H1 (cell line): ENCODE data around the gene OR52I1. TPM values are rescaled to one million over a fixed set of nuclear protein-coding genes. Genes with fewer than 3 reads are reported as not detected.

ENCODE experiments used
- CTCF ChIA-PET: fragments of 300-600 bp; sonication (Branson Sonifier 250); formaldehyde crosslinking; loops from one replicate; lab custom pipeline; 2021; ENCODE audit not compliant: partially characterized antibody; lab: Charles Lee
- POLR2A ChIA-PET: fragments of 300-600 bp; sonication (Branson Sonifier 250); formaldehyde crosslinking; loops from one replicate; lab custom pipeline; 2021; ENCODE audit warnings: inconsistent platforms; ENCODE audit not compliant: partially characterized antibody; lab: Charles Lee
- DNase-seq, 2 experiments: peaks; one replicate each; pipeline versions ENCODE4 v3.0.0 to v3.0.0-alpha.2; 2010 to 2022; ENCODE audit warnings: low spot score in 2 of 2, low read depth in 1 of 2, mixed read lengths in 1 of 2
- FAIRE-seq: peaks from 2 replicates; lab custom pipeline; 2011; peaks lifted over from hg19 to GRCh38; lab: Jason Lieb, UNC
- H2AFZ ChIP-seq: 2 replicates; pipeline ENCODE4 v1.8.1; 2012; ENCODE audit warnings: low read length, inconsistent platforms
- H2AK5ac ChIP-seq: 2 replicates; pipeline ENCODE4 v1.6.1; 2013; ENCODE audit warnings: low read depth, low read length
- H2BK120ac ChIP-seq: replicated peaks from 2 replicates; pipeline ENCODE3; 2013; ENCODE audit warnings: low read depth, low read length, inconsistent platforms
- H2BK12ac ChIP-seq: 2 replicates; pipeline ENCODE4 v1.6.1; 2013; ENCODE audit warnings: low read depth, low read length
- H2BK15ac ChIP-seq: 2 replicates; pipeline ENCODE4 v1.6.1; 2013; ENCODE audit warnings: low read length
- H2BK20ac ChIP-seq: 2 replicates; pipeline ENCODE4 v1.6.1; 2013; ENCODE audit warnings: low read length
- H2BK5ac ChIP-seq: 2 replicates; pipeline ENCODE4 v1.6.1; 2013; ENCODE audit warnings: low read depth, low read length
- H3K14ac ChIP-seq: 2 replicates; pipeline ENCODE4 v1.6.1; 2013; ENCODE audit warnings: inconsistent platforms; ENCODE audit not compliant: insufficient read length
- H3K18ac ChIP-seq: 2 replicates; pipeline ENCODE4 v1.6.1; 2013; ENCODE audit warnings: low read length; ENCODE audit errors: extremely low read depth
- H3K23ac ChIP-seq: 2 replicates; pipeline ENCODE4 v1.6.1; 2013; ENCODE audit warnings: inconsistent platforms; ENCODE audit not compliant: insufficient read length
- H3K23me2 ChIP-seq: 2 replicates; pipeline ENCODE4 v1.6.1; 2013; ENCODE audit warnings: low read depth, low read length
- H3K27ac ChIP-seq: 2 replicates; pipeline ENCODE4 v1.6.1; 2011; ENCODE audit warnings: low read depth, low read length, inconsistent platforms
- H3K27me3 ChIP-seq, 4 experiments: replicated peaks in 1 of 4; 1 replicate in 1 of 4; 2 replicates in 3 of 4; pipeline versions ENCODE4 v1.6.1 to v1.8.1; 2011 to 2013; ENCODE audit warnings: low read length in 3 of 4, mild to moderate bottlenecking in 3 of 4, inconsistent platforms in 2 of 4, mixed read lengths in 2 of 4, moderate library complexity in 1 of 4; ENCODE audit not compliant: control insufficient read depth in 3 of 4, insufficient read depth in 3 of 4; ENCODE audit errors: extremely low read depth in 1 of 4
- H3K36me3 ChIP-seq, 4 experiments: 2 replicates each; pipeline versions ENCODE4 v1.6.1 to v1.8.1; 2011 to 2013; ENCODE audit warnings: mild to moderate bottlenecking in 4 of 4, low read length in 3 of 4, moderate library complexity in 2 of 4, control low read depth in 1 of 4, inconsistent platforms in 1 of 4; ENCODE audit not compliant: insufficient read depth in 4 of 4, control insufficient read depth in 2 of 4
- H3K4ac ChIP-seq: replicated peaks from 2 replicates; pipeline ENCODE3; 2013; ENCODE audit warnings: low read length, low read depth, mixed read lengths, inconsistent platforms; ENCODE audit not compliant: insufficient read length
- H3K4me1 ChIP-seq, 4 experiments: replicated peaks in 1 of 4; 1 replicate in 1 of 4; 2 replicates in 3 of 4; pipeline versions ENCODE4 v1.6.1 to v1.8.1; 2011 to 2013; ENCODE audit warnings: low read length in 3 of 4, inconsistent platforms in 2 of 4, mixed read lengths in 1 of 4; ENCODE audit not compliant: insufficient read depth in 4 of 4, control insufficient read depth in 3 of 4
- H3K4me2 ChIP-seq, 2 experiments: 2 replicates each; pipeline versions ENCODE4 v1.6.1 to v1.8.1; 2011 to 2013; ENCODE audit warnings: low read depth in 2 of 2, low read length in 2 of 2, control low read depth in 1 of 2, inconsistent platforms in 1 of 2, mild to moderate bottlenecking in 1 of 2; ENCODE audit not compliant: insufficient read depth in 1 of 2
- H3K4me3 ChIP-seq, 4 experiments: fragments of 200-600, 300-600 bp in 1 of 4; sonication (generic), shearing (Covaris generic), sonication (Bioruptor Twin) in 1 of 4; 2 replicates each; pipeline versions ENCODE4 v1.5.1 to v1.8.1; 2011 to 2016; ENCODE audit warnings: low read length in 4 of 4, low read depth in 3 of 4, control low read depth in 2 of 4, inconsistent platforms in 2 of 4, mild to moderate bottlenecking in 2 of 4, mixed read lengths in 1 of 4, moderate library complexity in 1 of 4; ENCODE audit not compliant: insufficient read depth in 2 of 4; ENCODE audit errors: extremely low read depth in 1 of 4
- H3K56ac ChIP-seq: replicated peaks from 2 replicates; pipeline ENCODE3; 2013; ENCODE audit warnings: low read depth, mild to moderate bottlenecking, mixed read lengths, low read length, inconsistent platforms; ENCODE audit not compliant: insufficient read length
- H3K79me1 ChIP-seq: 2 replicates; pipeline ENCODE4 v1.6.1; 2013; ENCODE audit warnings: low read depth, low read length, control low read depth
- H3K79me2 ChIP-seq, 2 experiments: 2 replicates each; pipeline versions ENCODE4 v1.6.1 to v1.8.1; 2012 to 2013; ENCODE audit warnings: low read length in 2 of 2, mild to moderate bottlenecking in 2 of 2, inconsistent platforms in 1 of 2; ENCODE audit not compliant: insufficient read depth in 2 of 2, control insufficient read depth in 1 of 2
- H3K9ac ChIP-seq, 4 experiments: replicated peaks in 1 of 4; 1 replicate in 1 of 4; 2 replicates in 3 of 4; pipeline versions ENCODE4 v1.6.1 to v1.8.1; 2011 to 2013; ENCODE audit warnings: low read depth in 3 of 4, low read length in 3 of 4, control low read depth in 2 of 4, mild to moderate bottlenecking in 2 of 4, moderate library complexity in 2 of 4, inconsistent platforms in 1 of 4; ENCODE audit errors: extremely low read depth in 1 of 4
- H3K9me3 ChIP-seq, 2 experiments: 2 replicates each; pipeline versions ENCODE4 v1.6.1 to v1.8.1; 2012 to 2013; ENCODE audit warnings: mild to moderate bottlenecking in 2 of 2, moderate library complexity in 2 of 2, control low read depth in 1 of 2, inconsistent platforms in 1 of 2, low read depth in 1 of 2, low read length in 1 of 2, mixed read lengths in 1 of 2; ENCODE audit not compliant: insufficient read depth in 2 of 2
- H4K20me1 ChIP-seq, 2 experiments: replicated peaks in 1 of 2; 2 replicates each; pipeline versions ENCODE3 to v1.8.1; 2011 to 2013; ENCODE audit warnings: inconsistent platforms in 2 of 2, low read length in 2 of 2, mild to moderate bottlenecking in 1 of 2; ENCODE audit not compliant: insufficient read depth in 2 of 2, control insufficient read depth in 1 of 2
- H4K5ac ChIP-seq: 2 replicates; pipeline ENCODE4 v1.6.1; 2013; ENCODE audit warnings: low read length, low read depth, mixed read lengths, inconsistent platforms; ENCODE audit not compliant: insufficient read length
- H4K8ac ChIP-seq: 2 replicates; pipeline ENCODE4 v1.8.0; 2013; ENCODE audit warnings: mild to moderate bottlenecking, moderate library complexity, low read length, inconsistent platforms; ENCODE audit not compliant: insufficient read depth; ENCODE audit errors: extremely low read depth
- H4K91ac ChIP-seq: replicated peaks from 2 replicates; pipeline ENCODE3; 2013; ENCODE audit warnings: low read length, mixed read lengths, inconsistent platforms; ENCODE audit not compliant: insufficient read length
- EP300 ChIP-seq, 2 experiments: IDR thresholded peaks; 1 replicate in 1 of 2; 2 replicates in 1 of 2; pipeline ENCODE4 v1.6.1; 2011 to 2012; ENCODE audit warnings: low read depth in 2 of 2, low read length in 2 of 2, mild to moderate bottlenecking in 2 of 2, borderline replicate concordance in 1 of 2, inconsistent platforms in 1 of 2, moderate library complexity in 1 of 2
- GTF2F1 ChIP-seq: IDR thresholded peaks from 2 replicates; pipeline ENCODE4 v1.6.1; 2012; ENCODE audit warnings: low read depth, low read length, improper control_type of control experiment, borderline replicate concordance
- POU5F1 ChIP-seq: IDR thresholded peaks from 2 replicates; pipeline ENCODE4 v1.6.1; 2011; ENCODE audit warnings: low read depth, mild to moderate bottlenecking, low read length, moderate library complexity
- RBBP5 ChIP-seq: IDR thresholded peaks from 2 replicates; pipeline ENCODE4 v1.7.1; 2012; ENCODE audit warnings: low read depth, mild to moderate bottlenecking, inconsistent platforms, low read length, moderate library complexity, borderline replicate concordance
- SIRT6 ChIP-seq: IDR thresholded peaks from one replicate; pipeline ENCODE4 v1.7.1; 2012; ENCODE audit warnings: low read length, inconsistent platforms
- ZNF274 ChIP-seq: IDR thresholded peaks from 2 replicates; pipeline ENCODE4 v1.7.0; 2012; ENCODE audit warnings: low read length, borderline replicate concordance; ENCODE audit errors: extremely low read depth
- polyA plus RNA-seq, 7 experiments: library from polyadenylated mRNA; depleted of rRNA in 3 of 7; stranded (reverse) in 5 of 7; unstranded in 2 of 7; fragments of >200 nt in 5 of 7; fragments of 200-250 nt in 2 of 7; gene quantifications; 1 replicate in 5 of 7; 2 replicates in 1 of 7; 4 replicates in 1 of 7; pipeline versions ENCODE4 v1.2.1 to v1.2.3, GENCODE V29; 2011 to 2013; ENCODE audit warnings: missing spikeins in 2 of 7, mixed read lengths in 2 of 7
- total RNA-seq: library from RNA; stranded (reverse); fragmentation: NEBNext Ultra II Directional; extraction: Animal tissue kit (Norgen Biotek cat#: 25700); gene quantifications from 2 replicates; pipeline ENCODE4 v1.2.1, GENCODE V29; 2021

Gene OR52I1
- total and polyA plus RNA-seq, 2 of the 8 experiments (the other 6 are each of a cell fraction or from before 2014, with no cell fraction given), result not detected

DNA sequence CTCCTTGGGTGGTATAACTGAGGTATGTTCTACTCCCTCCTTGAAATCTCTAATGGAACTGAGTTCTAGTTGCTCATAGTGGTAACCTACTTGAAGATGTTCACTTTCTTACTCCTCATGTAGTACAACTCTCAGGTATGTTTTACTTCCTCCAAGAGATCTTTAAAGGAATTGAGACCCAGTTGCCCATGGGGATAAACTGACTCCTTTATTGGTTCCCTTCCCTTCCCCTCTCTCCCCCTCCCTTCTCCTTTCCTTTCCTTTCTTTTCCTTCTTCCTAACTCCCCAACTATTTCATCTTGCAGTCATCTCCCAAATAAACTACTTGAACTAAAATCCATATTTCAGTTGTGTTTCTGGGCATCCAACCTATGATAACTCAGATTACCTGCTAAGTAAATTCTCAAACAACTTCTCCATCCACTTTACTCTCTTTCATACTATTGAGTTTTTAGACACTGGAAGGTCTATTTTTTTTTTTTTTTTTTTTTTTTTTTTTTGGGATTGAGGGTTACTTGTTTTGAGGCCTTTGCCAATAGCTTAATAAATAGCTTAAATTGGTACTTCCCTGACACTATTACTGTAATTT, 22.1 kb downstream of the OR52I1 start:
- no peaks in the 10 kb centered on the region for H3K23me2 ChIP-seq
- no peak for FAIRE-seq
- POLR2A ChIA-PET, result interaction anchor here (1.3 kb wide), 1 partner anchor 8 kb away, joined by 3 read pairs; the partner anchor contains the start of gene TRIM68

More for the DNA sequence above, 22.1 kb downstream of the OR52I1 start:
- Histone ChIP-seq H3K4me3 (no peak overlapping the region), H3K79me2 (no peaks in the 10 kb centered on the region), H3K79me1 (no peaks in the 10 kb centered on the region), H3K56ac (no peak overlapping the region), H3K27me3 (no peaks in the 10 kb centered on the region), H3K27ac (no peak overlapping the region), H4K20me1 (no peaks in the 10 kb centered on the region), H3K23ac (no peak overlapping the region), H2BK5ac (no peak overlapping the region), H2BK15ac (no peak overlapping the region), H3K4me1 (no peaks in the 10 kb centered on the region), H3K18ac (no peak overlapping the region), H4K5ac (no peak overlapping the region), H4K91ac (no peak overlapping the region), H2AK5ac (no peak overlapping the region), H2BK120ac (no peak overlapping the region), H3K14ac (no peak overlapping the region), H3K9ac (no peak overlapping the region), H2BK20ac (no peak overlapping the region), H2AFZ (no peak overlapping the region), H3K4me2 (no peak overlapping the region), H3K9me3 (no peaks in the 10 kb centered on the region), H2BK12ac (no peak overlapping the region), H4K8ac (no peak overlapping the region), H3K36me3 (no peaks in the 10 kb centered on the region), H3K4ac (no peak overlapping the region)
- CTCF ChIA-PET, result interaction anchor here (0.9 kb wide), 1 partner anchor 429 kb away, joined by 4 read pairs; no protein-coding TSS in a partner anchor
- TF ChIP-seq RBBP5 (no peak), POU5F1 (no peak), ZNF274 (no peak), EP300 (IDR thresholded peaks at IDR 0.05; ENCODE audit: borderline replicate concordance in 1 of 2, low read depth in 2 of 2, low read length in 2 of 2) (no peak), GTF2F1 (no peak), SIRT6 (no peak)
- no peak for DNase-seq
